HG03025 (cell line): ENCODE results near the gene CENPU.
"Not testable (repeated sequence)": the region's sequence is repeated elsewhere in the genome, so short reads cannot be mapped to it uniquely, and the experiment has no call there.

Source experiments
- ATAC-seq: cut with Tn5 transposase; IDR thresholded peaks from one replicate; pipeline ENCODE4 v1.9.1; 2021; ENCODE audit warnings: mild to moderate bottlenecking, moderate library complexity; ENCODE audit not compliant: unreplicated experiment, low FRiP score

The CENPU gene

GRCh38 chr4:184752496-184753275 lies 18.8 kb upstream of the CENPU start:
- no peak for ATAC-seq

DNA sequence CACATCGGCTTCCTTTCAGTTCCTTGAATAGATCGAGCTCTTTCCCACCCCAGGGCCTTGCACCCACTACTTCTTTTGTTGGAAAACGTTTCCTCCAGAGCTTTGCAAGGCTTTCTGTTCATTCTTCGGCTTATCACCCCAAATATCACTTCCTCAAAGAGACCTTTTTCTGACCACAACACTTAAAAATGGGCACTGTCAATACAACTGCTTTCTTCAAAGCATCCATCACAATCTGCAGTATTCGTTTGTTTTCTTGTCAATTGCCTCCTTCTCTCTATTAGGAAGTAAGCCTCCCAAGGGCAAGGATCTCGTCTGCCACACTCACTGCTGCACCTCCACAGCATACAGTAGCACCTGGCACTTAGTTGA lies 17.7 kb upstream of the CENPU start:
- no peak for ATAC-seq

- no peak for ATAC-seq
Measured at GRCh38 chr4:184750926-184751584, 17.2 kb upstream of the CENPU start.

GRCh38 chr4:184748251-184748652 lies 14.4 kb upstream of the CENPU start:
- ATAC-seq, result no peak

DNA sequence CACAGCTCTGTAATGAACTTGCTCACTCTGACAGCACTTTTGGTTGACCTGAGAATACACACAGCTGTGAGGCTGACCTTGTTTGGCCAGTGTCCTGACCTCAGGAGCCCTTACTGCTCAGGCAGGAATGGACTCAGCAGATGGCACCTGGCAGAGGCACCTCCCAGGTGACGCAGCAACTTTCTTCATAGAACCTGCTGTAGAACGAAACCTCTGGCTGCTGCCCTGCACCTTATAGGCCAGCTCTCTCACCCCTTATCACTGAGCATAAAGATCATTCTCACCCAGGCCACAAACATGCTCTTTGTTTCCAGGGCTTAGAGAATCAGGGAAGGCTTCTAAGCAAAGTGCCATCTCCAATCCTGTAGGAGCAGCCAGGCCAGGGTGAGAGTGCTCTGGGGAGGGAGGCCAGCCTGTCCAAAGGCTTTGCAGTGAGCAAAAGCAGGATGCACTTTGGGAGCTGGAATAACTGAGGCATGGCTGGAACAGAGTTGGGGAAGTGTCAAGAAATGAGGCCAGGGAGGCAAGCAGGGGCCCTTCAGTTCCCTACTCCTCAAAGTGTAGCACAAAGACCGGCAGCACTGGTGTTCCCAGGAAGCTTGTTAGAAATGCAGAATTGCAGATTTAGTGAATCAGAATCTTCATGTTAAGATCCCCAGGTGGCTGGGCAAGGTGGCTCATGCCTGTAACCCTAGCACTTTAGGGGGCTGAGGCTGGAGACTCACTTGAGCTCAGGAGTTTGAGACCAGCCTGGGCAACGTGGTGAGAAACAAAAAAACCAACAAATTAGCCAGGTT lies 13.3 kb upstream of the CENPU start:
- ATAC-seq, result no peak

GRCh38 chr4:184745831-184746795 lies 12.2 kb upstream of the CENPU start:
- ATAC-seq, result no peak

- ATAC-seq, result no peak
Measured at GRCh38 chr4:184744236-184744635, 10.3 kb upstream of the CENPU start.

DNA sequence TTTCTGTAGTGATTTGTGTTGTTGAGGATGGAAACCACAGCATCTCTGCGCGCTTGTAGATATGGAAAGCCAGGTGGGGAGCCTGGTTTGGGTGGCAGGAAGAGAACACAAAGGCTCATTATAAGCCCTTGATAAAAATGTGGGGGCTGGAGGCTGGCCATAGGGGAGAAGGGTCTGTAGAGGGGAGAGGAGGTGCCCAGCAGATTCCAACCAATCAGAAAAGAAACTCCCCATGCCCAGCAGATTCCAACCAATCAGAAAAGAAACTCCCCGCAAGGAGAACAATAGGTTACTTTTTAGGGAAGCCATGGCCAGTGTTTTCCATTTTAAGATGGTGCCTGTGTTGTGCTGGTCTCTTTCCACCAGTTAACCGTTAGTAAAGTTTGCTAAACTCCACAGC lies 9.8 kb upstream of the CENPU start:
- no peak for ATAC-seq

- ATAC-seq, result not testable (repeated sequence)
Measured at GRCh38 chr4:184741651-184742050, 7.8 kb upstream of the CENPU start.

DNA sequence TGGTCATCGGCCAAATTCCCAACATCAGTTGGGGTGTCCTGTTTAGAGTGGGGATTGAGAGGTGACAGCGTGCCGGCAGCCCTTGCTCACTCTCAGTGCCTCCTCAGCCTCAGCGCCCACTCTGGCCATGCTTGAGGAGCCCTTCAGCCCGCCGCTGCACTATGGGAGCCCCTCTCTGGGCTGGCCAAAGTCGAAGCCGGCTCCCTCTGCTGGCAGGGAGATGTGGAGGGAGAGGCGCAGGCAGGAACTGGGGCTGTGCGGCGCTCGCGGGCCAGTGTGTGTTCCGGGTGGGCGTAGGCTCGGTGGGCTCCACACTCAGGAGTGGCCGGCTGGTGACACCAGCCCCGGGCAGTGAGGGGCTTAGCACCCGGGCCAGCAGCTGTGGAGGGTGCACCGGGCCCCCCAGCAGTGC lies 7.1 kb upstream of the CENPU start:
- no peak for ATAC-seq

DNA sequence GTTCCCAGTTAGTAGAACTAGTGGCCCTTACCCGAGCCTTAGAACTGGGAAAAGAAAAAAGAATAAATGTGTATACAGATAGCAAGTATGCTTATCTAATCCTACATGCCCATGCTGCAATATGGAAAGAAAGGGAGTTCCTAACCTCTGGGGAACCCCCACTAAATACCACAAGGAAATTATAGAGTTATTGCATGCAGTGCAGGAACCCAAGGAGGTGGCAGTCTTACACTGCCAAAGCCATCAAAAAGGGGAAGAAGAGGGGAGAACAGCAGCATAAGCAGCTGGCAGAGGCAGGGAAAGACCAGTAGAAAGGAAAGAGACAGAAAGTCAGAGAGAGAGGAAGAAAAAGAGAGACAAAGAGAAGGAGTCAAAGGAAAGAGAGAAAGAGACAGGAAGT lies 5.7 kb upstream of the CENPU start:
- ATAC-seq, result not testable (repeated sequence)

GRCh38 chr4:184734758-184735157 lies 862 bp upstream of the CENPU start:
- ATAC-seq, result no peak

GRCh38 chr4:184732126-184732525 lies 1.8 kb downstream of the CENPU start:
- no peak for ATAC-seq

DNA sequence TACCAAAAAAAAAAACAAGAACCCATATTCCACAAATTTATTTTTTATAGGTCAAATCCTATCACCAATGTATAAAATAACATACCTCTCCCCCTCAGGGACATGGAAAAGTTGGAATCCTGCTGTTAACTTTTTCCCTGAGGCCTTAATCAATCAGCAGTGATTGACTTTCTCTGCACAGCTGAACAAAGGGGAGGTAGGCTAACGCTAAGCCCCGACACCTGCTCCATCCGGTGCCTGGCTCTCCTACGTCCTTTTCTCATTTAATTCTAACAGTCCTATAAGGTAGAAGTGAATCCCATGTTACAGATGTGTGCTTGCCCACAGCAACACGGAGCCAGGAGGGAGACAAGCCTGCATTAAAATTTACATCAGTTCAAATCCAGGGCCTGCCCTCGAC lies 2.8 kb downstream of the CENPU start:
- no peak for ATAC-seq

DNA sequence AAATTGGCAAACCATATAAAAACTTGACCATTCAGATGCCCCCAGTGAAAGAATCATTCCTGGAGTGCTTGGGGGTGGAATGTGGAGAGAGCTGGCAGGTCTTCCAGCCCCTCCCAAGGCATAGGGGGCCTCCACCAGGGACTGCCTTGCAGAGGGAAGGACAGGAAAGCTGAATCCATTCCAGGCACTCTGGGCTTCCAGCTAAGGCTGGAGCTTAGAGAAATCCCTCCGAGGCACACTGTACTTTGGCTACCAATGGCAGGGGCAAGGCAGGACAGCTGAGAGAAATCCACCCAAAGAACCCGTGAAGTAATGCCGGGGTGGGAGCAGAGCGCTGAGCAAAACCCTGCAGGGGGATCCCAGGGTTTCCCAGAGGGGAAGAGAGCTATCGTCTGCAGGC lies 4.0 kb downstream of the CENPU start:
- no peak for ATAC-seq

DNA sequence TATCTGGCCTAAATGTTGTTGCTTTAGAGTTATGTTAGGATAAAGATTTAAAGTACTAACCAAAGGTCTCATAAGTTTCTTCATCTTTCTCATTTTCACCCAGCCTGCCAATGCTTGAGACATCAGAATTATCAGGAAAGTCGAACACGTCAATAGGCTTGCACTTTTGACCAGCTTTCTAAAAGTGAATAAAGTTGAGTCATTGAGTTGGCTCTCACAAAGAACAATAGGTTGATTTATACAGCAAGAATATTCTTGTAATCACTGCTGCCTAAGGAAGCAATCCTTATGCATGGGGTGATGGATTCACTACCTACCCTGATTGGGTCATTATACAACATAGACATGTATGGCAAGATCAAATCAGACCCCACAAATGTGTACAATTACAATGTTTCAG lies 5.0 kb downstream of the CENPU start:
- ATAC-seq, result no peak

DNA sequence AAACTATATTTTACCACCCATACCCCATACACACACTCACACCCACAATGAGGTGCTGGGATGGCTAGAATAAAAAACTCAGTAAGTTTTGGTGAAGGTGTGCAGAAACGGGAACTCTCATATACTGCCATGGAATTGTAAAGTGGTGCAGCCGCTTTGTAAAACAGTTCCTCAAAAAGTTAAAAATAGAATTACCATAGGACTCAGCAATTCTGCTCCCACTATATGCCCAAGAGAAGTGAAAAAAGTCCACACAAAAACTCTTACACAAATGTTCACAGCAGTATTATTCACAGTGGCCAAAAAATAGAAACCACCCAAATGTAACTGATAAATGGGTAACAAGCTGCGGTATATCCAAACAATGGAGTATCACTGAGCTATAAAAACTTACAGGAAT lies 6.5 kb downstream of the CENPU start:
- no peak for ATAC-seq

GRCh38 chr4:184722798-184723197 lies 11.1 kb downstream of the CENPU start:
- no peak for ATAC-seq

GRCh38 chr4:184721254-184721653 lies 12.6 kb downstream of the CENPU start:
- no peak for ATAC-seq

DNA sequence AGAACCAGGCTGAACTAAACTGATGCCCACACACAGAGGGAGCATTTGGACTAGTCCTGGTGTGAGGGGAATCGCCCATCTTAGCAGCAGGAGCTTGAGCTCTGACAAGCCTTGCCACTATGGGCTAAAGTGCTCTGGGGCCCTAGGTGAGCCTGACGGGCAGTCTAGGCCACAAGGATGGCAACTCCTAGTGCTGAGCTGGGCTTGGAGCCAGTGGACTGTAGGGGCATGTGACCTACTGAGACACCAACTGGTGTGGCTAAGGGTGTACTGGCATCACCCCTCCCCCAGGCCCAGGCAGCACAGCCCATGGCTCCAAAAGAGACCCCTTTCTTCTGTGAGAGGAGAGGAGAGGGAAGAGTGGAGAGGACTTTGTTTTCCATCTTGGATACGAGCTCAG lies 14.5 kb downstream of the CENPU start:
- no peak for ATAC-seq
